ENCODE results near the gene CCR9. TPM values are rescaled to one million over a fixed set of nuclear protein-coding genes. Genes with fewer than 3 reads are reported as not detected.
A peak's percentile ranks its signal among the peaks of the same experiment; 100 is the strongest.
"Not testable (repeated sequence)": the region's sequence is repeated elsewhere in the genome, so short reads cannot be mapped to it uniquely, and the experiment has no call there.

CCR9 gene, protein sequence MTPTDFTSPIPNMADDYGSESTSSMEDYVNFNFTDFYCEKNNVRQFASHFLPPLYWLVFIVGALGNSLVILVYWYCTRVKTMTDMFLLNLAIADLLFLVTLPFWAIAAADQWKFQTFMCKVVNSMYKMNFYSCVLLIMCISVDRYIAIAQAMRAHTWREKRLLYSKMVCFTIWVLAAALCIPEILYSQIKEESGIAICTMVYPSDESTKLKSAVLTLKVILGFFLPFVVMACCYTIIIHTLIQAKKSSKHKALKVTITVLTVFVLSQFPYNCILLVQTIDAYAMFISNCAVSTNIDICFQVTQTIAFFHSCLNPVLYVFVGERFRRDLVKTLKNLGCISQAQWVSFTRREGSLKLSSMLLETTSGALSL
- total RNA-seq = under 1 TPM; 0.28 TPM

DNA sequence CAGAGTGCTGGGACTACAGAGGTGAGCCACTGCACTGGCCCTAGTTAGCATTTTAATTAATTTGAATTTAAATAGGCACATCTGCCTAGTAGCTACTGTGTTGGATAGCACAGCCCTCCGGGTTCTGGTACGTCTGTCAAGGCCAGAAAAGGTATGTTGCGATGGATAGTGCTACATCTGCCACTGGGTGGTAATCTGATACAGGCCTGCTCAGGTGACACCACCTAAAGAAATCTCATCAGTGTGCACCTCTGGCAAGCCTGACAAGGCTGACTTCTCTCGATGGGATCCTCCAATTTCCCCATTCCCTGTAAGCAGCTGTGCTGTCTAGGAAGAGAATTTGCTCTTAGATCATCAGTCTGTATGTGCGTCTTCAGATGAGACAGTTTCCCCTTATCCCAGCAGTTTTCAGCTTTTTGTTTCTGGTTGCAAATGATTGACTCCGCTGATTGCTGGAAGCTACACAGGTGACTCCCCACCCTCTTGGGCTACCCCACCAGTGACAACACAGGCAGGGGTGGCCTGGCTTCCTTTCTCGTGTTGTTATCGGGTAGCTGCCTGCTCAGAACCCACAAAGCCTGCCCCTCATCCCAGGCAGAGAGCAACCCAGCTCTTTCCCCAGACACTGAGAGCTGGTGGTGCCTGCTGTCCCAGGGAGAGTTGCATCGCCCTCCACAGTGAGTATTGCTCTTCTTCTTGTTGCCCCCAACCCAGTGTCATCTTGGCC, at the start of gene CCR9:
Gene CCR9 (plus strand): TSS at position 565 of the 727 bp plus-strand sequence. CDS start 8,391 bp downstream, outside the sequence.
- POLR2A ChIA-PET = no interaction called here
- H3K4me1 Mint-ChIP-seq = peaks cover 13% of the 10 kb centered on the region
- no peak for DNase-seq
- H3K4me3 Mint-ChIP-seq = no peak within 1 kb of the TSS
- H3K9me3 Mint-ChIP-seq = no peaks in the 10 kb centered on the region
- no peak within 1 kb of the TSS for H3K27ac Mint-ChIP-seq
- H3K36me3 Mint-ChIP-seq (ENCODE audit: low read depth) = no peaks in the 10 kb centered on the region
- CTCF ChIA-PET = interaction anchor here (1.1 kb wide), 1 partner anchor 44 kb away, joined by 3 read pairs; no protein-coding TSS in a partner anchor
- H3K27me3 Mint-ChIP-seq = peaks cover 52% of the 10 kb centered on the region

DNA sequence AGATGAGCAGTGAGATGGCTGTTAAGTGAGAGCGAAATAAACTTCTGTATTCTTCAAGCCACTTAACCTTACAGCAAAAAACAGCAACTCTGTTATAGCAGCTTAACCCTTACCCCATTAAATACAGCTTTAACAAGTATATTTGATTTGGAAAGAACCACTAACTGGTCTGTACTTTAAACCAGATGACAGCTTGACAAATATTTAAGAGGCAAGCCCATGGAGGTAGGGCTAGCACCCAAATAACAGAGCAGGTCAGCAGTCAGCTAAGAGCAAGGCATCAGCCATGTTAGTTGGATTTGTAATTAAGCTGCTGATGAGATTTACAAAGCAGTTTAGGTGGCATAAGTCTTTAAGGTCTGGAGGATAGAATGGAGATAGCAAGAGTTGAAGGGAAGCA, 47.9 kb upstream of the CCR9 start:
- CTCF ChIA-PET = no interaction called here
- peaks cover 26% of the 10 kb centered on the region for H3K27me3 Mint-ChIP-seq
- DNase-seq = no peak
- peaks cover 2% of the 10 kb centered on the region for H3K9me3 Mint-ChIP-seq
- POLR2A ChIA-PET = no interaction called here
- H3K27ac Mint-ChIP-seq = no peak overlapping the region
- peaks cover 22% of the 10 kb centered on the region for H3K4me1 Mint-ChIP-seq
- no peak overlapping the region for H3K4me3 Mint-ChIP-seq
- H3K36me3 Mint-ChIP-seq (ENCODE audit: low read depth) = peaks cover 2% of the 10 kb centered on the region

DNA sequence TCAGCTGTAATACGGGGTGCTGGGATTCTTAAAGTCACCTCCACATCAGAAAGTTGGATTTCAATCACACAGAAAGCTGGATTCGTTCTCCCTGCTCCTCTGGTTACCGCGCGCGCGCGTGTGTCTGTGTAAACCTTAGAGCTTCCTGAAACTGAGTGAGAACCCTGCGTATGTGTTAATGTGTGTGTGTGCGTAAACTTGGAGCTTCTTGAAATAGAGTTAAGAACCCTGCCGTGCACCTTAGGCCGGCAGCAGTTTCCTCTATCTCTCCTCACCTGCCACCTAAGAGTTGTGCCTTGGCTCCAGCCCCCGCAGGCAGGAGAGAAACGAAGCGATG, 45.0 kb upstream of the CCR9 start:
- Mint-ChIP-seq H3K27ac (no peak overlapping the region), H3K36me3 (ENCODE audit: low read depth) (peaks cover 2% of the 10 kb centered on the region), H3K4me3 (peak overlapping the region; percentile 87), H3K9me3 (peaks cover 2% of the 10 kb centered on the region), H3K4me1 (peaks cover 38% of the 10 kb centered on the region), H3K27me3 (peaks cover 41% of the 10 kb centered on the region)
- ChIA-PET CTCF (interaction anchor here (1.2 to 2.5 kb wide), 8 partner anchors 9 to 330 kb away, joined by 3 to 13 read pairs (median 4); no protein-coding TSS in a partner anchor), POLR2A (interaction anchor here (0.6 to 2.9 kb wide), 14 partner anchors 8 to 256 kb away, joined by 3 to 23 read pairs (median 4); no protein-coding TSS in a partner anchor)
- no peak for DNase-seq

DNA sequence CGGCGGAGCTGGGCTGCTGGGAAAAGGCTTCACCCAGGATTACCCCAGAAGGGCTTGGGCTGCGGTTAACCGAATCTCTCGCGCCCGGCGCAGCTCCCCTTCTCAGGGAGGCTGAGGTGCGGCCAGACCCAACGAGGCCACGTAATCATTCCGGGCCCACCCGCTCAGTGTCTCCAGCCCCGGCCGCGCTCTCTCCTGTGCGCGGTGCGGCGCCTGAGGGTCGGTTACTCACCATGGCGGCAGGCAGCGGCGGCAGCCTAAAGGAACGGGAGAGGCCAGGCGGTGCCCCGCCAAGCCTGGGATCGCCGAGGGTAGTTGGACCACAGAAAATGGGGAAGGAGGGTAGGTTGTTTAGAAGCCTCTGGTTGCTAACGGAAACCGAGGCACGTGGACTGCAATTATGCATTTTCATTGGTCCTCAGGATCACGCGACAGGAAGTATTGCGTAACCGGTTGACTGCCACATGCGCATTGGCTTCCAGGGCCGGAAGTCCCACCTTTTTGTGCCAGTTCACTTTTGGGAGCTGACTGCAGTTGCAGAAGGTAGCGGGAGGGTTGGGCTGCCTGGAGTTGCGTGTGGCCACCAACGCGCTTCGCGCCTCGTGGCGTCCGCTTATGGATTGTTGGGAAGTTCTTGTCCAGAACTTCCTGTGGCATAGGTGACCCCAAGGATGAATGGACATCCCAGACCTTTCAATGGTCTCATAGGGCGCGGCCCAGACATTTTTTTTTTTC, 44.4 kb upstream of the CCR9 start, which contains the start of gene LZTFL1:
Gene LZTFL1 (minus strand): TSS at position 363 of the 735 bp plus-strand sequence. CDS start 128 bp downstream, at position 235.
- Mint-ChIP-seq H3K4me1 (peaks cover 38% of the 10 kb centered on the region), H3K27me3 (peaks cover 45% of the 10 kb centered on the region), H3K9me3 (peaks cover 2% of the 10 kb centered on the region), H3K27ac (peak within 1 kb of the TSS; percentile 18), H3K4me3 (peak within 1 kb of the TSS; percentile 87), H3K36me3 (ENCODE audit: low read depth) (peaks cover 2% of the 10 kb centered on the region)
- peak; percentile 91 for DNase-seq
- ChIA-PET POLR2A (interaction anchor here (0.6 to 2.9 kb wide), 18 partner anchors 7 to 255 kb away, joined by 3 to 23 read pairs (median 4); no protein-coding TSS in a partner anchor), CTCF (interaction anchor here (1.2 to 2.5 kb wide), 8 partner anchors 9 to 331 kb away, joined by 3 to 13 read pairs (median 4); no protein-coding TSS in a partner anchor)

DNA sequence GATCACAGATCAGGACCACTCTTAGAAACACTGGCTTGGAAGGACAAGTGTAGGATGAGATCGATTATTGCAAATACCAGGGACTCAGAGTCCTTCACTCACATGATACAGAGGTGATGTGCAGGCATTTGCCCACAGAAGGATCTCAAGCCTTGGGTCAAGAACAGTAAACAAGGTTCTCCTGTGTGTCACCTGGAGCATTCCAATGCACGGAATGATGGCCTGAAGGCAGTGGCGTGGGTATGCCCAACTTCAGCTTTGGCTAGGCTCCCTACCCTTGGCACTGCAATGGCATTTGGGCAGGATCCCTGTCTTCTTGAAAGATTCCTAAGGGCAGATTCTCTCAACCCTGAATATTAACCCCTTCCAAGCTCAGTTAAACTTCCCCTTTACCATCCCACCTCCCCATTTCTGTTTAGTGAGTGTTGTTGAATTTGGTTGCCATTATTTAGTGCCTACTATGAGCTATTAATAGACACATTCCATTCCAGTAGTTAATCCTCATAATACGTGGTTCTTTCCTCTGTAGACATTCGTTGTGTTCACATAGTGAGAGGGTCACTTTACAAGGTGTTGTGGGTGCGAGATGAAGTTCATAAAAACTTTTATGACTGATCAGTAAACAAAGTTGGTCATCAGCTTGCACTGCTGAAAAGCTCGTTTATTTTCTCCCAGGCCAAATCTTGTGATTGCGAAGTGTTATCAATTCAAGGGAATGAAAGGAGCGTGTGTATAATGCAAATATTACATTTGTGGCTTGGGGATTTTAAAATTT, 43.3 kb upstream of the CCR9 start:
- Mint-ChIP-seq H3K27ac (no peak overlapping the region), H3K4me3 (peak overlapping the region; percentile 87), H3K4me1 (peaks cover 38% of the 10 kb centered on the region), H3K36me3 (ENCODE audit: low read depth) (peaks cover 2% of the 10 kb centered on the region), H3K27me3 (peaks cover 52% of the 10 kb centered on the region), H3K9me3 (peaks cover 2% of the 10 kb centered on the region)
- POLR2A ChIA-PET = interaction anchor here (1.0 to 2.9 kb wide), 10 partner anchors 9 to 153 kb away, joined by 3 to 23 read pairs (median 4); no protein-coding TSS in a partner anchor
- DNase-seq = no peak
- CTCF ChIA-PET = interaction anchor here (0.8 to 2.0 kb wide), 5 partner anchors 8 to 529 kb away, joined by 3 to 7 read pairs (median 4); no protein-coding TSS in a partner anchor

DNA sequence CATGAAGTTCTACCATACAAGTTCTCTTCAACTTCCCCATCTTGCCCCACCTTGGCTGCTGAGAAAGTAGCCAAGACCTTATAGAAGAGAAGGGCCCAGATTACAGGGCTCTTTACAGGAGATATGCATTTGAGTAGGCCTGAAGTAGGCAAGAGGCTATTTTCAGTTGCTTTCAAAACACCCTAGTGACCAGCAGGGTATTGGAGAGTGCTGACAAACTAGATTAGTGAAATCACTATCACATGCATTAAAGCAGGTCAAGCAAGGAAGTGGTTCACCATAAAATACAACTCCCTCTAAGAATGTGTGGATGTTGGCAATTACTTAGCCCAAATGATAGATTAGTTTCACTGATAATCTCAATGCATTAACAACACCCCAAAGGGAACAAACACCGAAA, 41.7 kb upstream of the CCR9 start:
- ChIA-PET CTCF (interaction anchor here (0.6 to 1.8 kb wide), 3 partner anchors 16 to 1633 kb away, joined by 3 to 4 read pairs (median 4); no protein-coding TSS in a partner anchor), POLR2A (interaction anchor here (1.1 to 2.1 kb wide), 5 partner anchors 18 to 71 kb away, joined by 3 to 7 read pairs (median 4); no protein-coding TSS in a partner anchor)
- peaks cover 2% of the 10 kb centered on the region for H3K9me3 Mint-ChIP-seq
- peaks cover 58% of the 10 kb centered on the region for H3K27me3 Mint-ChIP-seq
- H3K36me3 Mint-ChIP-seq (ENCODE audit: low read depth) = peaks cover 2% of the 10 kb centered on the region
- no peak for DNase-seq
- H3K4me1 Mint-ChIP-seq = peaks cover 38% of the 10 kb centered on the region
- H3K4me3 Mint-ChIP-seq = no peak overlapping the region
- H3K27ac Mint-ChIP-seq = no peak overlapping the region

DNA sequence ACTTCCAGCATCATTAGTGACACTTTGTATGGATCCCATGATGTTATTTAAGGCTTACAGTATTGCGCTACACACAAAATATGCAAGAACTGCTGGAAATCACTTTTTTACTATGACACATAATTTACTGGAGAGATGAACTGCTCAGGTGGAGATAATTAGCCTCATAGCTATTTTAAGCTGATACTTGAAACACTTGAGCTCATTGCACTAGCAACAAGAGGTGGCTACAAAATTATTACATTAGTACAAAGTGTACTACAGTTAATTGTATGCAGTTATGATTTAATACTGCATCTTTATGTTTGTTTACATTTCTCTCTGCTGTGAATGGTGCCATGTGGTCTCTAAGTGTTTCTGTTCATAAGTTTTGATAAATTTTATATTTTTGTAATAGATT, 38.0 kb upstream of the CCR9 start:
- DNase-seq = no peak
- Mint-ChIP-seq H3K4me3 (no peak overlapping the region), H3K9me3 (no peaks in the 10 kb centered on the region), H3K27ac (no peak overlapping the region), H3K27me3 (peaks cover 74% of the 10 kb centered on the region), H3K36me3 (ENCODE audit: low read depth) (no peaks in the 10 kb centered on the region), H3K4me1 (peaks cover 39% of the 10 kb centered on the region)
- CTCF ChIA-PET = no interaction called here
- POLR2A ChIA-PET = no interaction called here

DNA sequence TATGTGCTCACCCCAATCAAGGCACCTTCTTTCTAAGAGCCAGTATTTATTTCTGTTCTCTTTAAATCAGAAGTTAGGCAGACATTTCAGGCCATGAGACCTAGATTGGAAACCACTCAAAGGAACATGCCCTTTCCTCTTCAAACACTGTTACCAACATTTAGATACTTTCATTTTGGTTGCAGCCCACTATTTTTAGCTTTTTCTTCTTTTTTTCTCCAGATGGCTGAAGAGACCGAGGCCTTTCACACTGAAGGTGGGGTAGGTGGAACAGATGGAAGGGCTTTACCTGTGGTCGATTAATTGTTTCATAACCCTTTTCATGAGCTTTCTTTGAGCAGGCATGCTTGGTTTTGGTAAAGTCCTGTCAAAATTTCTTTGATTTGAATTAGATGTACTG, 33.5 kb upstream of the CCR9 start:
- DNase-seq = no peak
- ChIA-PET POLR2A (interaction anchor here (1.0 to 3.4 kb wide), 6 partner anchors 9 to 55 kb away, joined by 3 to 22 read pairs (median 6); partner anchors contain the start of gene LZTFL1), CTCF (interaction anchor here (1.7 kb wide), 1 partner anchor 22 kb away, joined by 4 read pairs; no protein-coding TSS in a partner anchor)
- H3K4me3 Mint-ChIP-seq = no peak overlapping the region
- H3K36me3 Mint-ChIP-seq (ENCODE audit: low read depth) = peaks cover 19% of the 10 kb centered on the region
- peaks cover 87% of the 10 kb centered on the region for H3K27me3 Mint-ChIP-seq
- peaks cover 27% of the 10 kb centered on the region for H3K4me1 Mint-ChIP-seq
- peaks cover 22% of the 10 kb centered on the region for H3K9me3 Mint-ChIP-seq
- H3K27ac Mint-ChIP-seq = peak overlapping the region; percentile 18

DNA sequence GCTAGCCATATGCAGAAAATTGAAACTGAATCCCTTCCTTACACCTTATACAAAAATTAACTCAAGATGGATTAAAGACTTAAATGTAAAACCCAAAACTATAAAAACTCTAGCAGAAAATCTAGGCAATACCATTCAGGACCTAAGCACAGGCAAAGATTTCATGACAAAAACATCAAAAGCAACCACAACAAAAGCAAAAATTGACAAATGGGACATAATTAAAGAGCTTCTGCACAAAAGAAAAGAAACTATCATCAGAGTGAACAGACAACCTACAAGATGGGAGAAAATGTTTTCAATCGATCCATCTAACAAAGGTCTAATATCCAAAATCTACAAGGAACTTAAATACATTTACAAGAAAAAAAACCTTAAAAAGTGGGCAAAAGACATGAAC, 30.0 kb upstream of the CCR9 start:
- DNase-seq, CTCF ChIA-PET, H3K4me3 Mint-ChIP-seq, POLR2A ChIA-PET, H3K27ac Mint-ChIP-seq: not testable (repeated sequence)
- peaks cover 75% of the 10 kb centered on the region for H3K27me3 Mint-ChIP-seq
- peaks cover 22% of the 10 kb centered on the region for H3K9me3 Mint-ChIP-seq
- H3K36me3 Mint-ChIP-seq (ENCODE audit: low read depth) = peaks cover 19% of the 10 kb centered on the region
- H3K4me1 Mint-ChIP-seq = peaks cover 34% of the 10 kb centered on the region

DNA sequence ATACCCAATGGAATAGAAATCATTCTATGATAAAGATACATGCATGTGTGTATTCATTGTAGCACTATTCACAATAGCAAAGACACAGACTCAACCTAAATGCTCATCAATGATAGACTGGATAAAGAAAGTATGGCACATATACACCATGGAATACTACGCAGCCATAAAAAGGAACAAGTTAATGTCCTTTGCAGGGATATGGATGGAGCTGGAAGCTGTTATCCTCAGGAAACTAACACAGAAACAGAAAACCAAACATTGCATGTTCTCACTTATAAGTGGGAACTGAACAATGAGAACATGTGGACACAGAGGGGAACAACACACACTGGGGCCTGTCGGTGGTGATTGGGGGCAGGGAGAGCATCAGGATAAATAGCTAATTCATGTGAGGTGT, 29.3 kb upstream of the CCR9 start:
- H3K4me3 Mint-ChIP-seq, POLR2A ChIA-PET, CTCF ChIA-PET, H3K27ac Mint-ChIP-seq, DNase-seq: not testable (repeated sequence)
- peaks cover 75% of the 10 kb centered on the region for H3K27me3 Mint-ChIP-seq
- peaks cover 36% of the 10 kb centered on the region for H3K4me1 Mint-ChIP-seq
- H3K36me3 Mint-ChIP-seq (ENCODE audit: low read depth) = peaks cover 19% of the 10 kb centered on the region
- H3K9me3 Mint-ChIP-seq = peaks cover 22% of the 10 kb centered on the region

DNA sequence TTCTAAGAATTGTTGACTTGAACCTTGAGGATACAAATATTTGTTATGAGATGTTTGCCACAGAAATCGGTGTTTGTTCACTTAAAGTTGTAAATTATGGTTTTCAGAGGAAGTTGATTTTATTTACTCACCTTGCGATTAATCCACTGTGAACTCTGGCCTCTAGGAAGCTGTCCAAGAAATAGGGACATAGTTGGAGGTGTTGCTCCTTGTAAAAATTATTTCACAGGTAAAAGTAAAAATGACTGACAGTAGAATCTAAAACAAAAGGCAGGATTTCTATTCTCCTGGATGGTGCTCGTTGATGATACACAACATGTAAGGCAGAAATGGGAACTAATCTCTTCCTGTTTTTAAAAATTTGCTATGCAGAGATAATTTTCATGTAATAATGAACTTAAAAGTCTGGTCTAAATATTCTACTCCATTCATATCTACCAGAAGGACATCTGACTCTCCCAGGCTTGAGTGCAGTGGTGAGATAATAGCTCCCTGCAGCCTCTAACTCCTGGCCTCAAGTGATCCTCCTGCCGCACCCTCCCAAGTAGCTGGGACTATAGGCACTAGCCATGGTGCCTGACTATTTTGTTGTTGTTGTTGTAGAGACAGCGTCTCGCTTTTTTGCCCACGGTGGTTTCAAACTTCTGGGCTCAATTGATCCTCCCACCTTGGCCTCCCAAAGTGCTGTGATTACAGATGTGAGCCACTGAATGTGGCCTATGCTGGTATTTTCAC, 27.4 kb upstream of the CCR9 start:
- Mint-ChIP-seq H3K9me3 (peaks cover 33% of the 10 kb centered on the region), H3K27ac (no peak overlapping the region), H3K4me3 (no peak overlapping the region), H3K27me3 (peaks cover 77% of the 10 kb centered on the region), H3K36me3 (ENCODE audit: low read depth) (peaks cover 24% of the 10 kb centered on the region), H3K4me1 (peaks cover 37% of the 10 kb centered on the region)
- ChIA-PET POLR2A (interaction anchor here (0.7 kb wide), 1 partner anchor 348 kb away, joined by 3 read pairs; no protein-coding TSS in a partner anchor), CTCF (no interaction called here)
- no peak for DNase-seq
